Kidney (tissue), 14 donors: ENCODE results near the gene PRICKLE1. TPM values are rescaled to one million over a fixed set of nuclear protein-coding genes. Genes with fewer than 3 reads are reported as not detected.
A peak's percentile ranks its signal among the peaks of the same experiment; 100 is the strongest.

Source experiments
- DNase-seq, 5 donors: peaks; one replicate each; pipeline ENCODE4 v3.0.0-alpha.2; 2013 to 2020
- FAIRE-seq: peaks from 2 replicates; lab custom pipeline; 2012; peaks lifted over from hg19 to GRCh38; lab: Jason Lieb, UNC
- H3K27ac ChIP-seq, 2 donors: one replicate each; pipeline ENCODE4 v1.7.0; 2013; ENCODE audit warnings: low read depth in 2 of 2, low read length in 2 of 2, inconsistent platforms in 1 of 2
- H3K27me3 ChIP-seq: one replicate; pipeline ENCODE4 v1.7.1; 2013; ENCODE audit warnings: low read length, inconsistent platforms; ENCODE audit not compliant: control insufficient read depth, insufficient read depth
- H3K36me3 ChIP-seq, 3 donors: one replicate each; pipeline versions ENCODE4 v1.7.0 to v1.7.1; 2013; ENCODE audit warnings: low read length in 3 of 3, control low read depth in 1 of 3, inconsistent platforms in 1 of 3; ENCODE audit not compliant: insufficient read depth in 3 of 3, control insufficient read depth in 2 of 3
- H3K4me1 ChIP-seq, 3 donors: one replicate each; pipeline versions ENCODE4 v1.7.0 to v1.7.1; 2013; ENCODE audit warnings: low read length in 3 of 3, inconsistent platforms in 1 of 3, low read depth in 1 of 3; ENCODE audit not compliant: control insufficient read depth in 2 of 3, insufficient read depth in 2 of 3
- H3K4me3 ChIP-seq, 3 donors: one replicate each; pipeline versions ENCODE4 v1.7.0 to v1.8.1; 2013; ENCODE audit warnings: low read length in 3 of 3, control low read depth in 1 of 3, inconsistent platforms in 1 of 3
- H3K9ac ChIP-seq, 3 donors: one replicate each; pipeline versions ENCODE4 v1.7.0 to v1.7.1; 2013; ENCODE audit warnings: low read length in 3 of 3, control low read depth in 1 of 3, inconsistent platforms in 1 of 3
- H3K9me3 ChIP-seq, 3 donors: one replicate each; pipeline versions ENCODE4 v1.7.0 to v1.7.1; 2013; ENCODE audit warnings: low read length in 3 of 3, control low read depth in 1 of 3, inconsistent platforms in 1 of 3; ENCODE audit not compliant: control insufficient read depth in 2 of 3, insufficient read depth in 1 of 3
- CTCF ChIP-seq: IDR thresholded peaks from 3 replicates; pipeline ENCODE4 v1.5.1; 2012; ENCODE audit warnings: mild to moderate bottlenecking, moderate library complexity, borderline replicate concordance; ENCODE audit not compliant: insufficient read depth; ENCODE audit errors: extremely low read depth
- intact Hi-C: fragments of 100-400 bp; cut with DNase I; formaldehyde crosslinking; loops from one replicate; pipeline ENCODE4 v1.11.1; 2022
- polyA plus RNA-seq: library from polyadenylated mRNA; stranded (reverse); fragments of 350-450 nt; fragmentation: Illumina TruSeq; extraction: RNeasy Lipid Tissue Mini Kit (QIAGEN cat#74804); gene quantifications from one replicate; pipeline ENCODE4 v1.2.3, GENCODE V29; 2014; ENCODE audit warnings: low read depth, low replicate concordance; ENCODE audit not compliant: insufficient read depth
- total RNA-seq: library from RNA; stranded (reverse); fragmentation: NEBNext Ultra II Directional; extraction: Animal tissue kit (Norgen Biotek cat#: 25700); gene quantifications from one replicate; pipeline ENCODE4 v1.2.1, GENCODE V29; 2021
- donor health status: control.
- donor health status: control.
- donor health status: control.
- donor health status: control.
- donor health status: control.
- donor health status: DM: yes; HTN: yes; CAD: no.
- donor health status: Normal renal cell carcinoma (clear cell type).

PRICKLE1 gene
- total and polyA plus RNA-seq, 2 donors from 2014 or later: 3.9 to 21.7 TPM

GRCh38 chr12:42477941-42478340 lies 111.6 kb downstream of the PRICKLE1 start:
- intact Hi-C loops: no loop called here
- FAIRE-seq: no peak
- no peak for DNase-seq
- H3K9ac ChIP-seq: no peak overlapping the region
- TF ChIP-seq CTCF: no peak
- no peaks in the 10 kb centered on the region for H3K36me3 ChIP-seq
- H3K27me3 ChIP-seq: no peaks in the 10 kb centered on the region
- no peaks in the 10 kb centered on the region for H3K9me3 ChIP-seq
- H3K27ac ChIP-seq: no peak overlapping the region
- no peak overlapping the region for H3K4me3 ChIP-seq
- peaks cover under 1 to 13% (median 5%) of the 10 kb centered on the region in 3 donors for H3K4me1 ChIP-seq

DNA sequence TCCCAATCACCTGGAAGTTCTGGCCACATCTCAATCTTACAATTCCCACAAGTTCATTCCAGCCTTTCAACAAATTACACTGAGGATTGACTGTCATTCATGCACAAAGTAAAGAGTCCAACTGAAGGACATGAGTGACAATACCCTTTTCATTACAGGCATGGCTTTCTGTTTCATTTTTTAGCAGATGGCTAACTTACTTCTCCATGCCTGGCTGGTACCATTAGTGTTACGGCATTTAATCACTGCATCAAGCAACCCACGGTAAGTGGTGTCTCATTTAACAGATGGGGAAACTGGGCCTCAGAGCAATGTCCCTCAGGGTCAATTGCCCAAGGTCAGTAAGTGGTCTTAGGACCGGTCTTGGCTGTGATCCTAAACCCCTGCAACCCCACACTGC lies 114.4 kb downstream of the PRICKLE1 start:
- intact Hi-C loops: no loop called here
- FAIRE-seq (no peak), DNase-seq (peak in 2 of 5 donors; percentile 34 to 48)
- no peak overlapping the region for H3K27ac ChIP-seq
- H3K4me3 ChIP-seq: no peak overlapping the region
- no peak for TF ChIP-seq CTCF
- H3K9me3 ChIP-seq: no peaks in the 10 kb centered on the region
- H3K4me1 ChIP-seq: peaks cover 3 to 20% (median 17%) of the 10 kb centered on the region in 3 donors
- H3K27me3 ChIP-seq: no peaks in the 10 kb centered on the region
- H3K9ac ChIP-seq: no peak overlapping the region
- H3K36me3 ChIP-seq: no peaks in the 10 kb centered on the region

DNA sequence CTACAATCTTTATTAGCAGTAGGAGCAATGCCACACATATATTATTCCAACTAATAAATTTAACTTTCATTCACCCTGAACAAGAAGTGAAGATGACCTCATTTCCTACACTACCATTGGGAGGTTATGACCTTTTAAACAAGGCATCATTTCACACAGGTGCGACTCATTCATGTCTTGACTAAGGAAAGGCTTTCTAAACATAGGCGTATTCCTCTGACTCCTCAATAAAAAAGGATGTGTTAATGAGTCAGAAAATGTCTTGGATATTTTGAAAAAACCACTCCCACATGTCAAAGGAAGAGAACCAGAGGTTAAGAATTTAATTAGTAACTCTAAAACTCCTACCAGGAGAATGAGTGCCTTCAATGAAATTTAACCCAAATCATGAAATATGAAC lies 115.2 kb downstream of the PRICKLE1 start:
- FAIRE-seq (no peak), DNase-seq (peak in 1 of 5 donors; percentile 54)
- Histone ChIP-seq H3K4me3 (no peak overlapping the region), H3K9ac (no peak overlapping the region), H3K36me3 (peaks cover 0 to under 1% (median 0%) of the 10 kb centered on the region in 3 donors), H3K27ac (no peak overlapping the region), H3K4me1 (peaks cover 3 to 20% (median 20%) of the 10 kb centered on the region in 3 donors), H3K9me3 (no peaks in the 10 kb centered on the region), H3K27me3 (no peaks in the 10 kb centered on the region)
- intact Hi-C loops: no loop called here
- no peak for TF ChIP-seq CTCF

- Histone ChIP-seq H3K36me3 (peaks cover 0 to 9% (median 3%) of the 10 kb centered on the region in 3 donors), H3K9me3 (no peaks in the 10 kb centered on the region), H3K9ac (no peak overlapping the region), H3K27ac (peak overlapping the region in 1 of 2 donors; percentile 49), H3K27me3 (no peaks in the 10 kb centered on the region), H3K4me1 (peaks cover 3 to 23% (median 20%) of the 10 kb centered on the region in 3 donors), H3K4me3 (no peak overlapping the region)
- no peak for FAIRE-seq
- intact Hi-C loops: no loop called here
- DNase-seq: no peak
- no peak for TF ChIP-seq CTCF
Measured at GRCh38 chr12:42473561-42473960, 116.0 kb downstream of the PRICKLE1 start.
